Activated CD8-positive, alpha-beta memory T cell treated with anti-CD3 and anti-CD28 coated beads for 48 hours (primary cell): ENCODE data around the gene UGGT1.
"Not testable (repeated sequence)": the region's sequence is repeated elsewhere in the genome, so short reads cannot be mapped to it uniquely, and the experiment has no call there.

Experiments used
- DNase-seq, 3 experiments: peaks; one replicate each; pipeline ENCODE4 v3.0.0-alpha.2; 2020; ENCODE audit warnings: low read depth in 2 of 3, low spot score in 2 of 3

The UGGT1 gene

DNA sequence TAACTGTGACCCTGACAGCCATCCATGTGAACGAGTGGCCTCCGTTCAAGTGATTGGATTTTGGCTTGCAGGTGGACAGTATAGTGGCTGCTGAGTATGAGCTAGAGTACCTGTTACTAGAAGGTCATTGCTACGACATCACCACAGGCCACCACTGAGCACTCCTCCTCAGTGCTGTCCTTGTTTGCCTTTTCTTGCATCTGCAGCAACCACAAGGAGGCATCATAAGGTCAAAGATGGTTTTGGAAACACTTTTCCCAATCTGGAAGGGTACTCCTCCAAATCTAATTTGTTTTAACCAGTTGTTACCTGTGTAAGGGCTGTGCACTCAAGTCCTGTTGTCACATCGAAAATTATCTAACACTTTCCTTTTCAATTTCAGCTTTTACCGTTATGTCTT is 81.2 kb downstream of the UGGT1 start:
- DNase-seq: no peak

DNA sequence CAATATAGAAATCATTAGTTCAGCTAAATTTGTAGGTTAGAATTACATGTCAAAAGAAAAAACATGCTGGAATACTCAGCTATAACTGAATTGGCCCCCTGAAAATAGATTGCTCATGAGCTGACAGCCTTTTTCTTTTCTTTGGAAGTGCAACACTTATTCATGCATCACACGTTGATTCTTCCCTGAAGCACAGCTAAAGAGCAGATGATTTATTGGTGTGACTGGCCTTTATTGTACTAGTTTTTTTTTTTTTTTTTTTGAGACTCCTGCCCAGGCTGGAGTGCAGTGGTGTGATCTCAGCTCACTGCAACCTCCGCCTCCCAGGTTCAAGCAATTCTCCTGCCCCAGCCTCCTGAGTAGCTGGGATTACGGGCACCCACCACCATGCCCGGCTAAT is 83.1 kb downstream of the UGGT1 start:
- DNase-seq: not testable (repeated sequence)

DNA sequence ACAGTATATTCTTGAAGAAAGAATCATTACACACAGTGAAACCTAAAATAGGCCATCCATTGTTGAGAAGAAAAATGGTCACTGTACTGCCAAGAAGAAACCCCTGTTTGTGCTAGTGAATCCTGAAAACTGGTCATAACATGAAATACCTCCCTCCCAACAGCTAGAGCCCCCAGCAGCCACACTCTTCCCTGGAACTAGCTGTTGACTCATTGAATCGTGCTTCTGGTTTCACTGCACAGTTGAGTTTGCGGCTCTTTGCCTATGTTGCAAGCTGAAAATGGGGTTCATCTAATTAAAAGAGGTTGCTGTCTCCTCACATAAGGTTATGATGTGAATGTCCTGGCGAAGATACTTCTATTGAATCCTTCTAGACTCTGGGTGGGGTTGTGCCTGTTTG is 86.3 kb downstream of the UGGT1 start:
- DNase-seq: no peak

DNA sequence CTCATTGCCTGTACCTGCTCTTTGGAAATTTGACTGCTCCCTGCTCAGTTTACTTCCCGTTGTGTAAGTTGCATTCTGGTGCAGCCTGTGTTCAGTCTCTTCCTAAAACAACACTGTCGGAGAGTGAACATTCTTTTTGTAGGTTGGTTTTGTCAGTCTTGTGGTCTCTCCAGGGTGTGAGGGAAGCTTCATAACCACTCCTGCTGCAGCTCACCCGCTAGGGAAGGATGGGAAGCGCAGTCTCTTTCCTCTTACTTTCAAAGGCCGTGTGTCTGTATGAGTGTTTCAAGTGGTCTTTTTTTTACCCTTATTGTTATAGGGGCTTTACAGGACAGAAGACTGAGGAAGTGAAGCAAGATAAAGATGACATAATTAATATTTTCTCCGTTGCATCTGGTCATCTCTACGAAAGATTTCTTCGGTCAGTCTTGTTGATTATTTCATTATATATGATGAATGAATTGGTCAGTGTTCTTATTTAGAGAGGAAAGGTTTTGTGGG is 87.2 kb downstream of the UGGT1 start:
- no peak for DNase-seq

DNA sequence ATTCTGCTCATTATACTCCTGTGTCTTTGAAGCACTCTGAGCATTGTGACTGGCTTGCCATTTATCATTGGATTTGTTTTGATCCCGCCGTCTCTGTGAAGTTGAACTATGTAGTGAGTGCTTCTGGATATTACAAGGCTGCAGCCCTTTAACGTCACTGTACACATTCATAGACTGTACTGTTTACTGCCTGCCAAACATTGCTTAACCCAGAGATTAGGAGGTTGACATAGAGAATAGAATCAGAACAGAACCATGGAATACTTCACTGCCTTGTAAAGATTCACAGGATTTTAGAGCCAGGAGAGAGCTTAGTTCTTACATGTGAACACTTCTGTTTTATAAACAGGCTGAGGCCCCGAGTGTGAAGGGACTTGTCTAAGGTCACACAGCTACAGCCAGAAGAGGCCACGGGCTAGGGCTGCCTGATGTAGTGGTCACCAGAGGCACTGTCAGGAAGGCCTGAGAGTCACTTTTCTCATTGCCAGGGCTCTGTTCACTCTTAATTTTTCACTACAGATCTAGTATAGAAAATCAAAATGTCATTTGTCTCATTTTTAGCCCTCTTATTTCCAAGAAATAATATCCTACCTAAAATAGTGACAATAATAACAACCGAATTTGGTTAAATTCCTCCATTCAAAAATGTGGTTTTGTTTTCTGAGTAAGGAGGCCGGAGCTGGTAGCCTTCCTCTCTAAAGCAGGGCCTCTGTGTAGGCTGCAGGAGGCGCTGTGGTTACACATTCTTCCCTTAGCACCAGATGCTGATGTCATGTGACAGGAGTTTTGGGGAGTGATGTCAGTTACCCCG is 87.9 kb downstream of the UGGT1 start:
- DNase-seq: no peak

DNA sequence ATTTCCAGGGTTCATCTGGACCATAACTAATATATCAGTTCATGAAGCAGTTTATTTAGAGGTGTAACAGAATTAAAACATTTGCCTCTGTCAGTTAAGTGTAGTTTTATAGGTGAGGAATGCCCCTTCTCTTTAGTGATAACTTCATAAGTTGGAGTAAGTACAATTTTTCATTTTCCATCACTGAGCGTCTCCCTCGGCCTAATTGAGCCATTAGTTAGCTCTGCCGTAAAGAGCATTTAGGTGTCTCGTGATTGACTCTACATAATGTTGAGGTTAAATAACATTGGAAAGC is 88.4 kb downstream of the UGGT1 start:
- DNase-seq: no peak

DNA sequence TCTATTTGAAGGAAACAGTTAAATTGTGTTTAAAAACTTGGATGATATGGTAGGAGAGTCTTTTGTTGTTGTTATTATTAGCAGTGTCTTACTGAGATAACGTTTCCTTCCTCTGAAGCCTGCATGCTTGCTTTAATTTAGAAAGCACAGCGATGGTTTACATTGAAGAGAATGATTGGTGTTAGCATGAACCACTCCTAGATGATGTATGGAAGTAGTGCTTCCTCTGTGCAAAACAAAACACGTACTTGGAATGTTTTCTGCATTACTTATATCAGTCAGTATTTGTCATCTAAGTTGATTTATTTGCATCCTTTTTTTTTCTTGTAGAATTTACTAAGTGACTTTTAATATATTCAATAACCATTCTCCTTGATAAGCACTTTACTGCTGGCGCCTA is 89.0 kb downstream of the UGGT1 start:
- DNase-seq: no peak

DNA sequence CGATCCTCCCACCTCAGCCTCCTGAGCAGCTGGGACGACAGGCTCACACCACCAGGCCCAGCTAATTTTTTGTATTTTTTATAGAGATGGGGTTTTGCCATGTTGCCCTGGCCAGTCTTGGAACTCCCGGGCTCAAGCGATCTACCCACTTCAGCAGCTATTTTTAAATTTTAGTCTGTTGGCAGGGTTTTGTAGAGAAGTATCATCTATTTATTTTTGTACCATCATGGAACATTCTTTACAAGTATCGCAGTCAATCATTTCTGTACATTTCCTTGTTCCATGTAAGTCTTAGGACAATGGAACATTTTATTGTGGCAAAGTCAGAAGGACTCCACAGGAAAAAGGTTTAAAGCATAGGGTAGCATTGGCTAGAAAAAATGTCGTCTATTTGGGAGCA is 94.6 kb downstream of the UGGT1 start:
- no peak for DNase-seq

DNA sequence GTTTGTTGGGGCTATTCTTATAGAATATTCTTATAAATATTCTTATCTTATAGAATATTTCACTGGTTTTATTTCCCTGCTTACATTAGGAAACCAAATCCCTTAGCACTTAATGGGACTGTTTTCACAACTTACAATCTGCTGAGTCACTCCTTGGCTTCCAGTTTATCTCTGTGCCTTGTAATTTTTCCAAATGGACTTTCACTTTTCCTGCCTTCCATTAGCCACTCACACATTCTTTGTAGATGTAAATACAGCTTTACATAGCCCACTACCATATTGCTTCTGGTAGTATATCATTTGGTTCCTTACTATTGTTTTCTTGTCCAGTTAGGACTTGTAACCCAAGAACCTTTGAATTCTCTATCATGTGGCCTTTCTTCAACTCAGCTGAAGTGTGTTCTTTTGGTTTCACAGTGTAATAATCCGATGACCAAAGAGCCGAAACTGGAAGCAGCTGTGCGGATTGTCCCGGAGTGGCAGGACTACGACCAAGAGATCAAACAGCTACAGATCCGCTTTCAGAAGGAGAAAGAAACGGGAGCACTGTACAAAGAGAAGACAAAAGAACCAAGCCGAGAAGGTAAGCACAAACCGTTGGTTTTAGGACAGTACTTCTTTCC is 96.1 kb downstream of the UGGT1 start:
- no peak for DNase-seq

DNA sequence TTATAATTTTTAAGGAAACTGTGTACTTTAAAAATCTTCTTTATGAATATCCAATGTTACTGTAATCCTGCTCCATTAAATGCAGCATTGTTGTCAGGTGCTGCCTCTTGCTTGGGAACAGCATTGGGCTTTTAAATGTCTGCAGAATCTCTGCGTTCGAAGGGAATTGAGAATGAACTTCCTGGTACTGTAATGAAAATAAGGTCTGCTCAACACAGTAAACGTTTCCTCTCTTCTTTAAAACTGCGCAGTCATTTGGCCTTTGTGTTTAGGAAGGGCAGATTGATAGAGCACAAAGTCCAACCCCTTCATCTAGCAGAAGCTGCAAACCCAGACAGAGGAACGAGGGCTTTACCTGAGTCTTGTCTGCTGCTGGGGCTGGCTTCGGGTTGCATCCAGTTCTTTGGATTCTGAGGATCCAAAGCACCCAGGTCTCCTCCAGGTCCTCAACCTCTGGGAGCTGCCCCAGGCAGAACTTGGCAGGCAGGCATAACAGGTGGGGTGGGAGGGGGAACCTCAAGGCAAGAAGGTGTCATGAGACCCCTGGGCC is 104.5 kb downstream of the UGGT1 start:
- no peak for DNase-seq

DNA sequence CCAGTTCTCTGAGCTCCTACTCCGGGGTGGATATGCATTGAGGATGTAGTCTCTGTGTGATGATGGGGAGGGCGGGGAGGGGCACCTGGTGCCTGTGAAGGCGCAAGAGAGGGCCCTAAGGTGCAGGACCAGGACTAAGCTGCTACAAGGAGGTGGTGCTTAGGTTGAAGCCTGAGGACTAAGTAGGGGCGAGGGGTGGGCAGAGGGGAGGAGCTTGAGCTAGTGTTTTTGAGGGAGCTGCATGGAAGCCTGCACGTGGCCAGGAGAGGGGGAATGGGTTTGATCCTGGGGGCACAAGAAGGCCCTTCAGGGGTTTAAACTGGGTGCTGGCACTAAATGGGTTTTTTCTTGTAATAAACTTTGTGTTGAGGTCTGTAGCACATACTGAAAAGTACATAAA is 105.0 kb downstream of the UGGT1 start:
- no peak for DNase-seq

DNA sequence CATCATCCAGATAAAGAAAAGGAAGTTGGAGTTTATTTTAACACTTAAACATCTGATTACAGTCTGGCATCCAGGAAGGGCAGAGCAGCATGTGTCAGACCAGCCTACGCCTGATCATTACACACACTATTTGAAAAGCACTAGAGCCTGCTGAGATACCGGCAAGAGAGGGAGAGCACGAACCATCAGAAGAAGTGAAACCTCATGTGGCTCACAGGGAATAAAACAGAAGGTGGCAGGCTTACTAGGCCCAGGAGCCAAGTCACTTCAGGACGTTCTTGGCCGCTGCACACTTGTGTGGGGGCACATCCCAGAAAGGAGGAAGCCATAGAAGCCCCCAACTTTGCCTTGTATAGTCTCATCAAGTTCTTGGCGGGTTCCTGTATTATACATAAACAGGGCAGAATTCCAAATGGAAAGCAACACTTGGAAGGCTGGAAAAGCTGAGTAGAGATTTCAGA is 105.5 kb downstream of the UGGT1 start:
- no peak for DNase-seq

DNA sequence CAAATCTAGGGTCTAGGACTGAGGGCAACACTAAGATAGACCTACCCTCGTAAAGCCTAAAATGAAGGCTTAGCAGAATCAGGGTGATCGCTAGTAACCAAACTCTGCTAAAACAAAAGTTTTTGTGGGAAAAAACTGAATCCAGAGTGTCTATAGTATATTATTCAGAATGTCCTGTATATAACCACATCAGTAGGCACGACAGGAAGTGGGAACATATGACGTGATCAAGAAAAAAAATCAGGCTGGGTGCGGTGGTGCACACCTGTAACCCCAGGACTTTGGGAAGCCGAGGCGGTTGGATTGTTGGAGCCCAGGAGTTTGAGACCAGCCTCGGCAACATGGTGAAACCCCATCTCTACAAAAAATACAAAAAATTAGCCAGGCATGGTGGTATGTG is 106.1 kb downstream of the UGGT1 start:
- no peak for DNase-seq

DNA sequence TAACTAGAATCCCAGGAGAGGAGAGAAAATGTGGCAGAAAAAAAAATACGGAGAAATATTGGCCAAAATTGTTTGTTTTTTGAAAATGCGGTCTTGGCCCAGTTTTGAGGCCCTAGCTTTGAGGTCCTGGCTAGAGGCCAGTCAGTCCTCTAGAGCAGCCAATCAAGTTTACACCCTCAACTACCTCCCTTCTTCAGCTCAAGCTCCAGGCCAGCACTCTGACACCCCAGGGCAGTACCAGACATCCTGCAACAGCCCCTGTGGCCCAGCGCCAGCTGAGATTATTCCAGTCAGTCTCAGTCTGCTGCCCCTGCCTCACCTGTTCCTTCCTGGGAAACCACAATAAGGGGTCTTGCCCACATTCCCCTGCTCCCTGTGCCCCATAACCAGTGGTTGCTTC is 107.7 kb downstream of the UGGT1 start:
- no peak for DNase-seq

DNA sequence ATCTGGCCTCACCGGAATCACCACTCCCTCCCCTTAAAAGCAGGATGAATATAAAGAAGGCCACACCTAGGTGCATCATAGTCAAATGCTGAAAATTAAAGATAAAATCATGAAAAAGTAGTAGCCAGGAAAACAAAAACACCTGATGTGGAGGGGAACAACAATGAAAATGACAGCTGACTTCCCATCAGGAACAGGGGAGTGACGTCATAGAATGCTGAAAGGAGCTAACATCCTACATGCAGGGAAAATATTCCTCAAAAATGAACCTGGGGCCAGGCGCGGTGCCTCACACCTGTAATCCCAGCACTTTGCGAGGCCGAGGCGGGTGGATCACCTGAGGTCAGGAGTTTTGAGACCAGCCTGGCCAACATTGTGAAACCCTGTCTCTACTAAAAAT is 108.1 kb downstream of the UGGT1 start:
- DNase-seq: no peak

DNA sequence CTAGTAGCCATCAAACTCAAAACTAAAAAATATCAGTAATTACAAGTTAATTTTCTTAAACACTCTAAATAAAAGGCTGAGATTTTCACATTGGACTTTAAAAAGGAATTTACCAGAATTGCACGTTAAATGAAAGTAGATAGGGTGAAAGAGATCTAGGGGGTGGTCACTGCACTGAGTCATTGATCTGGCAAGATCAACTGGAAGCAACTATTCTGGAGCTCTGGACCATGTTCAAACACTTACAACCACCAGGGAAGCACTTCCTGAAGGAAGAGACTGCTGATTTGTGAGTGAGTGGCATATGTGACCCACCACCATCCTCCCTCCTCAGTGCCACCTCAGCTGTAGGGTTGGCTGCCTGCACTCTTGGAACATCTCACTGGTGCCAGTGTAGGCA is 111.8 kb downstream of the UGGT1 start:
- DNase-seq: no peak

DNA sequence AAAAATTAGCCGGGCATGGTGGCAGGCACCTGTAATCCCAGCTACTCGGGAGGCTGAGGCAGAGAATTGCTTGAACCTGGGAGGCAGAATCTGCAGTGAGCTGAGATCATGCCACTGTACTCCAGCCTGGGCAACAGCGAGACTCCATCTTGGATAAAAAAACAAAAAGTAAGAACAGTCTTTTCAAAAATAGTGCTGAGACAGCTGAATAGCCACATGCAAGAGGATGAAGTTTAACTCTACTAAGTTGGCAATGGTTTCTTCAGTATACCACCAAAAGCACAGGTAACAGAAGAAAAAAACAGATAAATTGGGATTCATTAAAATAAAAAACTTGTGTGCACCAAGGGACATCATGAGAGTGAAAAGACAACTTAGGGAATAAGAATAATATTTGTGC is 115.2 kb downstream of the UGGT1 start:
- DNase-seq: no peak

DNA sequence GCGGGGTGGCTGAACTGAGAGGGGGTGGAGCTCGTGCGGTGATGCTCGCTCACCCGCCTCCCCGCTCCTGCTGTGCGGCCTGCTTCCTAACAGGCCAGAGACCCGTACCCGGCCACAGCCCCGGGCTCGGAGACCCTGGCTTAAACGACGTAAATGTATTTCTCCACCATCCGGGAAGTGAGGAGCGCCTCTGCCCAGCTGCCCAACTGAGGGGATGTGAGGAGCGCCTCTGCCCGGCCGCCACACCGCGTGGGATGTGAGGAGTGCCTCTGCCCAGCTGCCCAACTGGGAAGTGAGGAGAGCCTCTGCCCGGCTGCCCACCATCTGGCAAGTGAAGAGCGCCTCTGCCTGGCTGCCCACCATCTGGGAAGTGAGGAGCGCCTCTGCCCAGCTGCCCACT is 117.0 kb downstream of the UGGT1 start:
- DNase-seq: no peak

DNA sequence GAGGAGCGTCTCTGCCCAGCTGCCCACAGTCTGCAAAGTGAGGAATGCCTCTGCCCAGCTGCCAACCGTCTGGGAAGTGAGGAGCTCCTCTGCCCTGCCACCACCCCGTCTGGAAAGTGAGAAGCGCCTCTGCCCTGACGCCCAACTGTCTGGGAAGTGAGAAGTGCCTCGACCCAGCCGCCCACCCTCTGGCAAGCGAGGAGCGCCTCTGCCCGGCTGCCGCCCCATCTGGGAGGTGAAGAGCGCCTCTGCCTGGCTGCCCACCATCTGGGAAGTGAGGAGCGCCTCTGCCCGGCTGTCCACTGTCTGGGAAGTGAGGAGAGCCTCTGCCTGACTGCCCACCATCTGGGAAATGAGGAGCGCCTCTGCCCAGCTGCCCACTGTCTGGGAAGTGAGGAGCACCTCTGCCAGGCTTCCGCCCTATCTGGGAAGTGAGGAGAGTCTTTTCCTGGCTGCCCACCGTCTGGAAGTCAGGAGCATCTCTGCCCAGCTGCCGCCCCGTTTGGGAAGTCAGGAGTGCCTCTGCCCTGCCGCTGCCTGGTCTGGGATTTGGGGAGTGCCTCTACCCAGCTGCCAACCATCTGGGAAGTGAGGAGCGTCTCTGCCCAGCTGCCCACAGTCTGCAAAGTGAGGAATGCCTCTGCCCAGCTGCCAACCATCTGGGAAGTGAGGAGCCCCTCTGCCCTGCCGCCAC is 117.8 kb downstream of the UGGT1 start:
- not testable (repeated sequence) for DNase-seq

DNA sequence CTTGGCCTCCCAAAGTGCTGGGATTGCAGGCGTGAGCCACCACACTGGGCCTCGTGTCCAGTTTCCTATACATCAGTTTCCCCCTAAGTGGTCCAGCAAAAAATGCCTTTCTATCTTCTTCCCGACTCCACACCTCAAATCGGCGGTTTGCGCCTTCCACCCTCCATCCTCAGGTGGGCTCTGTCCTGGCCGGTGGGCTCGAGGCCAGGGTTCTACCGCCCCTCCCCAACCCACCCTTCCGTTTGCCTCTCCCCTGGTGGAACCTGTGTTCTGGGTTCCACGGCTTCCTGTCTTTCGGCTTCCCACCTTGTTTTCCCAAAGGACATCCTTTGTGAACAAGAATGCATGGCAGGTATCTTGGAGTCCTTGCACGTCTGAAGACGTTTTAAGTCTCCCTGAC is 123.3 kb downstream of the UGGT1 start:
- no peak for DNase-seq

DNA sequence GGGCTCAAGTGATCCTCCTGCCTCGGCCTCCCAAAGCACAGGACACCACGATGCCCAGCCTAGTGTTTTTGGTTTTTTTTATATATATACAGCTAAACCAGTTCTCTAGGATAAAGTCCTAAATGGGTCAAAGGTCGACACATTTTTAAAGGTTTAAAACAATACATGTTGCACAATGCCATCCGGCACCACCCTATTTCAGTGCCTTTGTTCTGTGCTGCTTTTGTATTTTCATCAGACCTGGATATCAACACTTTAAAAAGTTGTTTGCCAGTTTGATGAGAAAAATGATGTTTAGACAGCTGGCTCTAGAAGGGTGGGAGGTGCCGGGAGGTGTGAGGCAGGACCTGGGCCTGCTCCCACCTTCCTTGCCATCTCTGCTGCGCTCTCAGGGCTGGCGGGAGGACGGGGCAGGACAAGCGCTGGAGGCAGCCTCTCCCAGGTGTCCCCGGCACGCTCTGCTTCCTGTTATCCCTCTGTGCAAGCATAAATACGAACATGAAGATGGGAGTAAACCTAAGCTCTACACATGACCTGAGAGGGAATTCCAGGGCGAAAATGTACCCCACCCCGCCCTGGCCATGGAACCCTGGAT is 124.0 kb downstream of the UGGT1 start:
- DNase-seq: no peak
